EH (cell line): ENCODE results near the gene BRD3.

ENCODE experiments used
- DNase-seq: peaks from one replicate; pipeline ENCODE4 v3.0.0-alpha.2; 2015; ENCODE audit warnings: low read depth

BRD3 gene

DNA sequence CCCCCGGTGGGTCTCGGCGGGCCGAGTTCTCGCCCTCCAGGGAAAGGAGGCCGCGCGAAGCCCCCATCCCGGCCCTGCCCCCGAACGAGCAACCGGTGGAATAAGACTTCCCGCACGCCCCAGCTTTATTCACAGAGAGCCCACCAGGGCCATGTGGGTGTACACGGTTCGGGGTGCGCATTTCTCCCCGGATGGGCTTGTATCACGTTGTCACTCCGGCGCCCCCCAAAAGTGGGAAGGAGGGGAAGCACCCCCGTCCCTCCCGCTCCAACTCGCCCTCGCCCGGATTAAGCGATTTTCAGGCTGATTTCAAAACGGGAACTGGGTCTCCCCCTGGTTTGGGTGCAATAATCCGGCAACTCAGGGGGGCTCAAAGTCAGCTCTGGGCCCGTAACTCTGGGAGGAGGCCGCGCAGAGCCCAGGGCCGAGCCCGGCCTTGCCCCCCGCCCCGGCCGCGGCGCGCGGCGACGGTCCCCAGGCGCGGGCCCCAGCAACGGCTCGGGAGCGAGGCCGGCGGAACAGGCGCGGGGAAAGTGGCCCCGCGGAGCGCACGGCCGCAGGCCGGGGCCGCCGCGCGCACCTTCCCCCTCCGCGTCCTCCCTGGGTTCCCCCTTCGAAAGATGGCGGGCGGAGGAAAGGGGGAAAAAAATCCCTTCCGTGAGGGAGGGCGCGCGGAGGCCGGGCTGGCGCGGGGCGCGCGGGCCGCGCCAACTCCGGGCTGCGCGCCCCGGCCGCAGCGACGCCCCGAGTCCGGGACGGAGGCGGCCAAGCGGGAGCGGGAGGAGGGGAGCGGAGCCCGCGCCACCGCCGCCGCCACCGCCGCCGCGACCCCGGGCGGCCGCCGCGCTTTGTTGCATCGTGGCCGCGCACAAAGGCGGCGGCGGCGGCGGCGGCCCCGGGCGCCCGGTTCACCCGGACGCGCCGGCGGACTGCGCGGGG, 644 bp downstream of the BRD3 start:
- DNase-seq, result peak; percentile 37

DNA sequence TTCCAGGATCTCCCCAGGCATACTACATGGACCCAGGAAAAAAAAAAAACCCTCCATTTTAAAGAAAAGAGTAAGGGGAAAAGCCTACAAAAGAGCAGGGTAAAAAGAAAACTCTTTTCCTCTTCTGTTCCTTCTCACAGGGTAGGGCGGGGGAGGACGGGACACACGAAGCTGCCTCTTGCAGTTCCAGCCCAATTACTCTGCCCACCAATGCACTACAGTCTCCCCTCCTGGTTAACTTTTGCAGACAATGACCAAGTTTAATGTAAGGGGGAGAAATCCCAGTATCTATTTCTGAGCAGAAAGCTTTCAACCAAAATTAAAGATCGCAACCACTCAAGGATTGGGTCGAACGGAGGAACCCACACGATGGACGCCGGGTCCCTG, 1.3 kb downstream of the BRD3 start:
- DNase-seq, result peak; percentile 37

DNA sequence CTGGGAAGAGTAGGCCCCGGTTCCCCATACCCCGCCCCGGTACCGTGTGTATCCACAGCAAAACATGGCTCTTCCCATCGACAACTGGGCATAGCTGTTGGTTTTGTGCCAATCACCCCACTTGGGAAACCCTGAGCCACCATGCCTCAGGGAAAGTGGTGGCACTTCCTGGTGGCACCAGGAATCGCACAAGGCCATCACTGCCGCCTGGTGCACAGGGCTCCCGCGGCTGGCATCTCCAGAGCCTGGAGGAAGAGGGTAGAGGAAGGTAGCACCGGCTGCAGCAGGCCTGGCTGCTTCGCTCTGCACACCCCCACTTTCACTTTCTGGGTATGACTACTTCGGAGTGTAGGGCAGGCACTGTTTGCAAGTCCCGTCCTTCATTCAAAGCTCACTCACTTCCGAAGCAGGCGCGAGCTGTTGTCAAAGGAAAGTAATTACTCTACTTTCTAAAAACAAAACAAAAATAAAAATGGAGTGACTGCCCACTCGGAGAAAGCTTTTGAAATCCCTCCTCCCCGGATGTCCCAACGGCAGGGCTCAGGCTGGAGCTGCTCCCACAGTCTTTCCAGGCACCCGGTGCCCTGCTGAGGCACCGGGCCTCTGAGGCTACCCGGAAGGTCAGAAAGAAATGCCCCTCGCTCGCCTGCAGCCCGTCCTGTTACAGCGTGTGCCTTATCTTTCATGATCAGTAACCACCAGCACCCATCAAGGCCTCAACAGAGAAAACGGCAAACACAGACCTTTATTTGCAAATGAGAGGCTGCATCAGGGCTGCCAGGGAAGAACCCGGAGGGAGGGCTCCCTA, 2.0 kb downstream of the BRD3 start:
- DNase-seq, result peak; percentile 73

DNA sequence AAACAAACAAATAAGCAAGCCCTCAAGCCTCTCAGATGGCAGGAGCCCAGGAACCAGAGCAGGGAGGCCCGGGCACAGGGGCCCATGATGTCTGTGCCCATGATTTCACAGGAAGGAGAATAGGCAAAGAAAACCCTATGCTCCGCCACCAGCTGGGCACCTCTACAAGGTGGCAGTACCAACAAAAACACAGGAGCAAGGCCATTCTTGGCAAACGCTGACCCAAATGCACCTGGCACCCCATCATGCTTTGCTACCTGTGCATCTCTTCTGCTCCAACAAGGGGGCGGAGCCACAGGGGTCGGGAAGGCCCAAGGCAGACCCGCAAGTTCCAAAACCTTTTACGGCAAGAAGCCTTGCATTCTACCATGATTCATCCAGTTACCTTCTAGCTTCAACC, 3.1 kb downstream of the BRD3 start:
- no peak for DNase-seq

DNA sequence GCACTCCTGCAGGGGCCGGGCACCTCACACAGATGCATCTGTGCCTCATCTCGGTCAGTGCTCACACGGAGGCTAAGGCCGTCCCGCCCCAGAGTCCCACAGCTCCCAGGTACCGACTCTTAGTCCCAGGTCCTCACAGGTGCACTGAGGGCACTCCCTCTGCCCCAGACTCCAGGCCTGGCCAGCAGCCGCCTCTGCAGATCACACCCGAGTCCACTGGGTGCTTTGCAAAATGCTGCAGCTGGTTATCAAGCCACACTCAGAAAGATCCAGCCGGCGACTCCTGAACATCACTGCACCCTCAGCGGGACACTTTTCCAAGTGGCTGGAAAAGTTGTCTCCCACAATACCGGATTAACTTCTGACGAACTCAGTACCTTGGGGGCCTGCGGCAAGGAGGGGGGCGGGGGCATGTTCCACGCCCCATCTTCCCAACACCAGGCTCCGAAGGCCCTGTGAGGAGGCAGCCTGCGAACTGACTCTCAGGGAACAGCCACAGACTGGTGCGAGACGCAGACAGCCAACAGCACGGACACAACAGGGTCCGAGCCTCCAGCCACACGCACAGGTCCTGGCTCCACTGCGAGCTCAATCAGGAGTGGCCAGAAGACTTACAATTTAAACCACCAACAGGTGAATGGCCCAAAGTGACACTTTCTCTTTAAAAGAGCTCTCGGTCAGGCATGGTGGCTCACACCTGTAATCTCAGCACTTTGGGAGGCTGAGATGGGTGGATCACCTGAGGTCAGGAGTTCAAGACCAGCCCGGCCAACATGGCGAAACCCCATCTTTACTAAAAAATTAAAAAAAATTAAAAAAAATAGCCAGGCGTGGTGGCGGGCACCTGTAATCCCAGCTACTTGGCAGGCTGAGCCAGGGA, 4.0 kb downstream of the BRD3 start:
- no peak for DNase-seq

DNA sequence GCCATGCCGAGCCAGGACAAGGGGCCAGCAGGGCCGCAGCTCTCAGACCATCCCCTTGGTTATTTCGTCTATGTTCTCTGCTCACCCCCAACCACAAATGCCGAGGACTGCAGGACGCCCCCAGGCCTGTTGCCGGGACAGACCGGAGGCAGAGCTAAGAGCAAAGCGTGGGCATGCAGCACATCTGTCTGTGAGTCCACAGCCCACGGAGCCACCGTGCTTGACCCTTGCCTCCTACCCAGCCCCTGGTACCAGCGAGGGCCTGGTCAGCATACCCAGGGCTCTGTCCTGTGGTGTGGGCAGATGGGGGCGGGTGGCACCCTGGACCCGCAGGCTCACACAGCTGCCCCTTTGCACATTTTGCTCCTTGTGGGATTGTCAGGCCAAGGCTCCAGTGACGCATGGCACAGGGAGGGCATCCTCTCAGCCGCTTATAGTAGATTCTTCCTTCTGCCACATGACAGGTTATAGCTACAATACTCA, 4.7 kb downstream of the BRD3 start:
- DNase-seq, result no peak

DNA sequence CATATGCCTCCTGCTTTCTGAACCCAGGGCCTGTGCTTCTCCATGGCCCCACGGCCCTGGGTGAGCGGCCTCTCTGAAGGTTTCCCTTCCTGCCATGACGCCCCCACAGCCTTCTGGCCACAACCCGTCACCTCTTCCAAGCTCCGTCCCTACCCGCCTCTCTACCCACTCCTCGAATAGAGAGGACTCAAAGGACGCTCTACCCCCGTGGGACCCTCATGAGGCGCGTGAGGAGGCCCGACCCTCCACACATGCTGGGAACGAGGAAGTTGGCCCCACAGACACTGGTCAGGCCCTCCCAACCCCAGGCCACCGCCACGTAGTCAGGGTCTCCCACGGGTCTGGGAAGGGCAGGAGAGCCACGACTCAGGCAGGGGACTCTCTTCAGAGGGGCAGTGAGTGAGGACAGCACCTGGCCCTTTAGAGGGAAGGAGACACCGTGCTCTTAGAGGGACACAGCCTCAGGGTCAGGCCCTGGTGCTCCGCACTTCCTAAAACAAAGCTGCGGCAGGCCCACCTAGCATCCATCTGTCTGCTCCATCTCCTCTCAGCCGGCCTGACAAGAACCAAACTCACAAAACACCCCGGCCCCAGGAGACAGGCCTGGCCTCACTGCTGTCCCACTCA, 5.3 kb downstream of the BRD3 start:
- DNase-seq, result no peak

DNA sequence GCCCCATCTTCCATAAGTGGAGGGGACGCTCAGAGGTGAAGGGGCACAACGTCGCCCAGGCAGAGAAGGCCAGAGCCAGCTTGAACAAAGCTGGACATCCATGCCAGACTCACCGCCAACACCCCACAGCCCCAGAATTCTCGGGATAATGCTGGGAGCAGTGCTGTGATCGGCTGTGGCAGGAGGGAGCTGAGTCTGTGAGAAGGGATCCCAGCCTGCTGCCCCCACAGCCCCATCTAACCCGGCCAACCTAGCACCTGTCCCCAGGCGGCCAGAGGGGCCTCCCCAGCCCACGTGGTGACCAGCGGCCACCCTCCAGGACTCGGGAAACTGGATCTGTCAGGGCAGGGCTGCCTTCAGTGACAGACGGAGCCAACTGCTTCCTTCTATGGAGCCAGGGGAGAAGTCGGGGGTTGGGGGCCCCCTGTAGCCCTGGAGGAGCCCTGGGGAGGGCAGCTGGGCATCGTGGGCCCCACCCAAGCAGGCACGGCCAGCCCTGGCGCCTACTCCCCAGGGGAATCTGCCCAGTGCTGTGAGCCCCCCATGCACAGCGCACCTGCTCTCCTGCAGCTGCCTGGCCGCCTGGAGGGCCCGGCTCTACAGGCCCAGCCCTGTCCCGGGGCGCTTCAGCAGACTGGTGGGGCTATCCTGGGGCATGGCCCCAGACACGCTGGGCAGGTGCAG, 6.0 kb downstream of the BRD3 start:
- DNase-seq, result no peak

DNA sequence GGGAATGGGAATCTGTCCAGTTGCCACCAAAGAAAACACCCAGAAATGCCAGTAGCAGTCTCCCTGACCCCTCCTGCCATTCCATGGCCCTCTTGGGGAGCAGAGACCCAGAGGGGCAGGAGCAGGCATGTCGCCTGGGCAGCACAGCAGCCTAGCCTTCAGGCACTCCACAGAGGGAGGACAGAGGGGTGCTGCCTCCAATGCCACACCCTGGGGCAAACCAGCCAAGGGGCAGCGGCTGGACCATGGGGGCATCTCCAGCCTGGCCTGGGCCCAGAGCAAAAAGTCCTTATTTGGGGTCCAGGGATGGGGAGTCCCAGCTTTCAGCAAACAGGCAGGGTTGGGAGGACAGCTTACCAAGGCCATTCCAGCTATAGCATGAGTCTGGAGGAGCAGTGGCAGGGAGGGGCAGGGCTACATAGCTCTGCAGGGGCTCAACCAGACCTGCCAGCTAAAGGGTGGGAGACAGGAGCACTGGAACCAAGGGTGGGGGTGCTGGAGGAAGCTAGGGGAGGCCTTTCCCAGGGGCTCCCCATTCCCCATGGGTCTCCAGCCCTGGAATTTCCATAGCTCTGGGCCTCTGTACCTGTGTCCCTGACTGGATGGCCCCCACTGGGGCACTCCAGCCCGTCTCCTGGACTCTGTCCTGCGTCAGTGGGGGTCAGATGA, 6.7 kb downstream of the BRD3 start:
- no peak for DNase-seq

DNA sequence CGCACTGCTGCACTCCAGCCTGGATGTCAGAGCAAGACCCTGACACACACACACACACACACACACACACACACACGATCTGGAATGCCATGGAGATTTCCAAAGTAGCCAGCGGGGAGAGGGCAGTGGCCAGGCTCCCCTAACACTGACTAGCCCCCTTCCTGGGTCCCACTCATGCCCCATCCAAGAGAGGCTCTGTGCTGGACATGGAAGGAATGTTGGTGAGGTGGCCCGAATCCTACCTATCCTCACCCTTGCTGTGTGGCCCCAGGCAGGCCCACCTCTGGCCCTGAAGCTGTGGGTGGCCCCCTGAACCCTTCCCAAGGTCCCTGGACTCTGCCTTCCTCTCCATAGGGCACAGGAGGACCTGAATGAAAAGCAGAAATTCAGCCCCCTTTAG, 7.3 kb downstream of the BRD3 start:
- no peak for DNase-seq

DNA sequence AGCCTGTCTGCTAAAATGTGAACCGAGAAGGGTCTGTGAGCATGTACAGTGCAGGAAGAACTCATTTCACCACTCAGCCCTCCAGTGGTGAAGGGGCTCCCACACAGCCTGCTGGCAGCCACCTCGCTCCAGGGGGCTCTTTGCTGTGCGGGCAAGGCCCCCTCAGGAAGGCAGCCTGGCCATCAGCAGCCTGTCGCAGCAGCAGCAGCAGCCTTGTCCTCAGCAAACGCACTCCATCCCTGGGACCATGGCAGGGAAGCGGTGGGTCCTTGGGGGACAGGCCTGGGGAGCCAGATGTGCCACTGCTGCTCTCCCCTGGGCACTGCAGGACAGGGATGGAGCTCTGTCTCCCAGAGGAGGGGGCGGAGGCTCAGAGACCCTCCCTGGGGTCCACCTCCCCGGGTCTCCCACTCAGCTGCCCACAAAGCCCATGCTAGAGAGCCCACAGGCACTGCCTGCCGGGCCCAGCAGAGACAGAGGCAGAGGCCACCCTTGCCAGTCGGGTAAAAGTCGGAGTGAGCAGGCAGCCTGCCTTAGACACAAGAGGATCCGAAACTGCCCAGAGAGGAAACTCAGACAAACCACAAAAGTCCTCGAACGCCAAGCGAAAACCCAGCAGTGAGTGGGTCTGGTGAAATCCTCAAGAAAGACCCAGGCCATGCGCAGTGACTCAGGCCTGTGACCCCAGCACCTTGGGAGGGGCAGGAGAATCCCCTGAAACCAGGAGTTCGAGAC, 8.0 kb downstream of the BRD3 start:
- DNase-seq, result no peak

DNA sequence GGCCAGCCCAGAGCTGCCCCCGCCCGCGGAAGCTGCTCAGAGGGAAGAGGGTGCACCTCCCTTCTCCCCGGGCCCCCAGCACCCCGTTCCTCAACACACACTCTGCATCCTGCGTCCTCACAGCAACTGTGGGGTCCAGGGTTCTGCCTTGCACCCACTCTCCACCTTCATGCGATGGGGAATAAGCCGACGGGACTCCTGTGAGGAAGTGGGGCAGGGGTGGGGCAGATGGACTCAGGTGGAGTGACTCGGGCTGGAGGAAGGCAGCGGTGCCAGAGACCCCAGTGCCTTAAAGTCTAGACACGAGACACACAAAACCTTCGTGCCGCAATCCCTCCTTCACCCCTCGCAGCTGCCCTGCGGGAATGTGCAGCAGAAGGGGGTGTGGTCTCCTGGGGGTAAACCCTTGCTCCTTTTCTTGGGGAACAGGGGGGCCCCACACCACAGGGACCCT, 8.6 kb downstream of the BRD3 start:
- DNase-seq, result no peak

DNA sequence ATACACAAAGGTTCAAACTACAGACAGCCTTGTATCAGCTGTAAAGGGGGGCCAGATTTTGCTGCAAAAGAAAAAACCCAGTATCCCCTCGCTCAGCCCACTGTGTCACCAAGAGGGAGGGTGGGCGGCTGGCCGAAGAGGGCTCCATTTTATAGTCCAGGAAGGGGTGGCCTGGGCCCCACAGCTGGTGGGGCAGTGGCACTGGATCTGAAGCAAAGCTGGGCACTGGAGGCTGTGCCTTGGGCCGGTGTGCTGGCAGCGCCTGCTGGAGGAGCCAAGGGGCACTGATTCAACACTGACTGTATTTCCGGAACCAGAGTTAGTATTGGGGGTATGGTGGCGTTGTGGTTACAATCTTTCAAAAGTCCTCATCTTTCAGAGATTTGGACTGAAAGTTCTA, 9.1 kb downstream of the BRD3 start:
- DNase-seq, result peak; percentile 56

DNA sequence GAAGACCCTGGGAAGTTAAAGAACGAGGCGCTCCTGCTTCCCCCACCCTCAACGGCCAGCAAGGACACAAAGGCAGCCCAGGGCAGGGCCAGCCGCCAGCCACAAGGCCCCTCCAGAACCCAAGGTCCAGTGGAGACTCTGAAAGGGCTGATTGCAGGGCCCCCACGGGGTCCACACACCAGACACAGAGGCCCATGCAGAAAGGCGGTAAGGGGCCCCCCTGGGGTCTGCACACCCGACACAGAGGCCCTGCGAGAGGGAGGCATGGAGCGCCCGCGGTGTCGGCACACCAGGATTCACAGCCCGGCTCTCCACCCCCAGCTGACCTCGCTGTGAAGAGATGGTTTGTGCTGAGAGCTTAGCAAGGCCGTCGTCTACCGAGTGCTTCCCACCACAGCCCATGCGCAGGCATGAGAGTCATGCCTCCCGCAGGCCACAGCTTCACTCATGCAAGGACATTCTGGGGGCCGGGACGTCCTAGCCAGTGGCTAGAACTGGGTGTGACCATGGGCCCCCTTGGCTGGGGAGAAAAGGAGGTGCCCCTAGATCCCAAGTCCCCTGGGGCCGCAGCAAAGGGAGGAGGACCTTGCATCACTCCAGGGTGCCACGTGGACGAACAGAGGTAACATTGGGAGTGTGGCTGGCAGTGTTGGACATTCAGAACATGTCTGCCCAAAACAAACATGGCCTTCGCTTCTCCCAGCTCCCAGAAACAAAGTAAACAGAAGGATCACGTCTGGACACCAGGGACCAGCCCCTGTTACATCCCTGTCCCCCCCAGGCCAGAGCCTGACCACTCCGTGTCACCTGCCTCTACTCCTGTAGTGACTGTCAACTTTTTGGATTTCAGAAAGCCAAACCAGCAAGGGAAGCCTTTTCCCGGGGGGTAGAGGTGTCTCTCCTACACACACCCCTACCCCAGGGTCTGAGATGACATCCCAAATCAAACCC, 9.8 kb downstream of the BRD3 start:
- no peak for DNase-seq

DNA sequence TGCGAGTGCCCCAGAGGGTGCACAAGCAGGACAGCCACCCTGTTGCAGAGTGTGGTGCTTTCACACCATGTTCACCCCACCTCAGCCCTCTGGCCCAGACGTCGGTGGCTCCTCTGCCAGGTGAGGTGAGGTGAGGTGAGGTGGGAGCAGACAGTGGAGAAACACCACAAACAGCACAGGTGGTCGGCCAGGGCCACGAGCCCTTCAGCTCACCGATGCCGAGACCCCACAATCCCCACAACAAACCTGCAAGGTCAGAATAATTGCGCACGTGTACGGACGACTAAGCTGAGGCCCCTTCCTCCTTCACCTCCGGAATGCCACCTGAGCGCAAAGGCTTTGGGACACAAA, 10.5 kb downstream of the BRD3 start:
- no peak for DNase-seq

DNA sequence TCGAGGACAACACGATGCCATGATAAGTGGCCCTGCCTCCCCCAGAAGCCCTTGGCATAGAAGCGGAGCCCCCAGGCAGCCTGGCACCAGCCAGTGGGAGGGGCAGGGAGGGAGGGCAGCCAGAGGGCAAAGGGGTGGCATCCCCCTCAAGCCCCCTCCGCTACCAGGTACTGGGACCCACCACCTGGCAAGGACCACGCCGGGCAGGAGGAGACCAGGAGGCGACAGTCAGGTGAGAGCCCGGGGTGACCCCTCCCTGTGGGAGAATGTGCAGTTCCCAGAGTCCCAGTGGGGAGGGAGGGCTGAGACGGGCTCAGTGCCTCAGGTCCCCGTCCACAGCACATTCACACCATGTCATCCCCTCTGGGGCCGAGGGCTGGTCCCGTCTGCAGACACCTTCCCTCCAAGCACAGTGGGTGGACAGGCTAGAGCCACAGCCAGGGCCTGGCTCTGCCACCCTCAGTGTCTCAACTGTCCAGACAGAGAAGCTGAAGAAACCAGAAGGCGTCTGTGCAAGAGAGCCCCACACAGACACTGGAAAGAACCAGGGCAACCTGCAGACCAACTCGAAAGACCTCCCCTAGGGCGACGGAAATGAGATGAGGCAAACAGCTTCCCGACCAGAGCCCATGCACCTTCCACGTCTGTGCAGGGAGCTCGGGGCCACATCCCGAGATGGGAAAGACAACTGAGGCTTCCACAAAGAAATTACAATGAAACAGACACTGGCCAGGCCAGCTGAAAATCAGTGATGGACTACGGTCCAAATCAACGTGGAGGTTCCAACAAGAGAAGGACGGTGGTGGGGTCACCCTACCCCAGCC, 11.1 kb downstream of the BRD3 start:
- DNase-seq, result no peak

DNA sequence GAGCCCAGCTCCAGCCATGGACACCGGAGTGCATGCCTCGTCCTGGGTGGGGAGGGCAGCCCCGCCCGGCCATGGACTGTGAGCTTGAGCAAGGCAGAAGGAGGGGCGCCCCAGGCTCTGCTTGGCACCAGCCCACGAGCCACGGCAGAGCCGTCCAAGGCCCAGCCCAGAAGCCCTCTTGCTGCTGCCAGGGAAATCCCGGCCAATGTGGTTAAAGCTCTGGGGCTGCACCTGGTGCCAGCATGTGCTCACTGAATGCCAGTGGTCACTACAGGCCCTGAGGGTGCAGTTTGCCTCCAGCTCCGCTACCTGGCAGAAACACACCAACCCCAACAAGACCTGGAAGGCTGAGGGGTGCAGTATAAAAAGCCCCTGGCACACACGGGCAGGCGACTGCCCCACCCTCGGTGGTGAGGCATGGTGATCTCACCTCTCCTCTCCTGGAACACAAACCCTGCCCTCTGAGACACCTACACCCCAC, 11.8 kb downstream of the BRD3 start:
- peak; percentile 65 for DNase-seq
